ENCODE measurements around the gene MLST8. TPM values are rescaled to one million over a fixed set of nuclear protein-coding genes. Genes with fewer than 3 reads are reported as not detected.

The MLST8 gene
- total RNA-seq, 2 experiments from 2014 or later, result 22.9 to 26.4 TPM

GRCh38 chr16:2244926-2245795 lies 39.9 kb downstream of the MLST8 start:
- no peak overlapping the region for H3K27ac Mint-ChIP-seq
- no peak overlapping the region for H3K4me3 Mint-ChIP-seq
- Histone ChIP-seq H3K4me1 (ENCODE audit: insufficient read depth, low read length) (peaks cover 3% of the 10 kb centered on the region), H3K27ac (ENCODE audit: low read depth in 1 of 2, low read length in 2 of 2) (no peak overlapping the region), H3K9me3 (ENCODE audit: control insufficient read depth in 1 of 2, insufficient read depth in 1 of 2, low read length in 2 of 2) (no peaks in the 10 kb centered on the region), H3K27me3 (ENCODE audit: control insufficient read depth in 1 of 2, insufficient read depth in 2 of 2, low read length in 2 of 2) (no peaks in the 10 kb centered on the region), H3K4me3 (ENCODE audit: low read length) (no peak overlapping the region), H3K36me3 (ENCODE audit: insufficient read depth, low read length) (peaks cover 40% of the 10 kb centered on the region)
- H3K9me3 Mint-ChIP-seq, result no peaks in the 10 kb centered on the region
- no peaks in the 10 kb centered on the region for H3K4me1 Mint-ChIP-seq (ENCODE audit: low read depth)
- TF ChIP-seq CTCF (IDR thresholded peaks at IDR 0.05), result no peak
- intact Hi-C loops (cut with DNase I, micrococcal nuclease), result no loop called here
- H3K27me3 Mint-ChIP-seq, result no peaks in the 10 kb centered on the region
- no peak for DNase-seq
- peaks cover 21% of the 10 kb centered on the region for H3K36me3 Mint-ChIP-seq (ENCODE audit: low read depth)
- CTCF ChIA-PET, result no interaction called here
- POLR2A ChIA-PET, result no interaction called here
- no peak for ATAC-seq (ENCODE audit: poor library complexity)

GRCh38 chr16:2246301-2246885 lies 41.1 kb downstream of the MLST8 start:
- no peaks in the 10 kb centered on the region for H3K27me3 ChIP-seq (ENCODE audit: control insufficient read depth in 1 of 2, insufficient read depth in 2 of 2, low read length in 2 of 2)
- ChIA-PET POLR2A (no interaction called here), CTCF (no interaction called here)
- intact Hi-C loops (cut with DNase I, micrococcal nuclease), result no loop called here
- H3K36me3 ChIP-seq (ENCODE audit: insufficient read depth, low read length), result peaks cover 40% of the 10 kb centered on the region
- H3K27ac Mint-ChIP-seq, result no peak overlapping the region
- no peak overlapping the region for H3K4me3 ChIP-seq (ENCODE audit: low read length)
- H3K4me1 Mint-ChIP-seq (ENCODE audit: low read depth), result peaks cover 7% of the 10 kb centered on the region
- no peak for TF ChIP-seq CTCF (IDR thresholded peaks at IDR 0.05)
- no peaks in the 10 kb centered on the region for H3K9me3 ChIP-seq (ENCODE audit: control insufficient read depth in 1 of 2, insufficient read depth in 1 of 2, low read length in 2 of 2)
- no peak overlapping the region for H3K27ac ChIP-seq (ENCODE audit: low read depth in 1 of 2, low read length in 2 of 2)
- H3K4me1 ChIP-seq (ENCODE audit: insufficient read depth, low read length), result peaks cover 13% of the 10 kb centered on the region
- ATAC-seq (ENCODE audit: poor library complexity) (no peak), DNase-seq (no peak)
- no peaks in the 10 kb centered on the region for H3K27me3 Mint-ChIP-seq
- peaks cover 27% of the 10 kb centered on the region for H3K36me3 Mint-ChIP-seq (ENCODE audit: low read depth)
- no peak overlapping the region for H3K4me3 Mint-ChIP-seq
- H3K9me3 Mint-ChIP-seq, result no peaks in the 10 kb centered on the region

GRCh38 chr16:2250652-2251295 lies 45.5 kb downstream of the MLST8 start:
- intact Hi-C loops (cut with DNase I, micrococcal nuclease), result loop anchor here (2.0 to 10.0 kb wide), 4 partner anchors 18 to 226 kb away; partner anchors contain the start of genes MLST8 (in 2 of the 2), NHERF2 (in 1 of the 2) and RNPS1 (in 1 of the 2)
- no peaks in the 10 kb centered on the region for H3K9me3 Mint-ChIP-seq

More at GRCh38 chr16:2250652-2251295, 45.5 kb downstream of the MLST8 start:
- POLR2A ChIA-PET, result interaction anchor here (0.6 to 3.0 kb wide), 14 partner anchors 16 to 1046 kb away, joined by 3 to 18 read pairs (median 5); partner anchors contain the start of genes ABCA3, AMDHD2, MLST8 and NUBP2
- no peak for TF ChIP-seq CTCF (IDR thresholded peaks at IDR 0.05)
- Mint-ChIP-seq H3K27ac (peak overlapping the region; percentile 93), H3K4me1 (ENCODE audit: low read depth) (peaks cover 11% of the 10 kb centered on the region), H3K27me3 (no peaks in the 10 kb centered on the region), H3K4me3 (peak overlapping the region; percentile 92), H3K36me3 (ENCODE audit: low read depth) (peaks cover 41% of the 10 kb centered on the region)
- Histone ChIP-seq H3K4me3 (ENCODE audit: low read length) (peak overlapping the region; percentile 66), H3K4me1 (ENCODE audit: insufficient read depth, low read length) (peaks cover 19% of the 10 kb centered on the region), H3K9me3 (ENCODE audit: control insufficient read depth in 1 of 2, insufficient read depth in 1 of 2, low read length in 2 of 2) (no peaks in the 10 kb centered on the region), H3K36me3 (ENCODE audit: insufficient read depth, low read length) (peaks cover 20% of the 10 kb centered on the region), H3K27ac (ENCODE audit: low read depth in 1 of 2, low read length in 2 of 2) (peak overlapping the region; percentile 21 to 64), H3K27me3 (ENCODE audit: control insufficient read depth in 1 of 2, insufficient read depth in 2 of 2, low read length in 2 of 2) (no peaks in the 10 kb centered on the region)
- CTCF ChIA-PET, result interaction anchor here (1.2 to 1.8 kb wide), 2 partner anchors 36 to 56 kb away, joined by 5 to 8 read pairs; partner anchors contain the start of gene PGP
- peak in 12 of 14 experiments; percentile 9 to 68 (median 48) for DNase-seq
- ATAC-seq (ENCODE audit: poor library complexity), result peak; percentile 26
